ENCODE data around the gene ADH6.

DNA sequence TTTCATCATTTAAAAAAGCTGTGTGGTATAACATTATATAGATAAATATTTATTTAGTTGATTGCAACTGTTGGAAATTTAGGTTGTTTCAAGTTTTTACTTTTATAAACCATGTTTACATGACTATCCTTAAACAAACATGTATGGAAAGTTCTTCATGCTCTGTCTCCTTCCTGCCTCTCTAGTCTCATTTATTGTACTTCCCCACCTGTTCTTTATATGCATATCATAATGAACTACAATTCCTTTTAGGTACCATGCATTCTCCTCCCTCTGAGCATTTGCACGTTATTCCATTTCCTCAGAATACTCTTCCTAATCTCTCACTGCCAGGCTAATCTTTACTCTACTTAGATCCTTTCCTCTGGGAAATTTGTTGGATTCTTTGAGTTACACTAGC lies 16.9 kb upstream of the ADH6 start:
- TF ChIP-seq POLR2A (IDR thresholded peaks at IDR 0.05) (no peak), CTCF (IDR thresholded peaks at IDR 0.05) (no peak)
